ENCODE data around the gene ANXA6.

- TF ChIP-seq ZNF133 (tag by site-specific recombination; IDR thresholded peaks at IDR 0.05) (no peak), CTCF (tag by site-specific recombination; IDR thresholded peaks at IDR 0.05) (no peak), ZNF660 (tag by site-specific recombination; IDR thresholded peaks at IDR 0.05) (no peak), ZNF561 (tag by site-specific recombination; IDR thresholded peaks at IDR 0.05; ENCODE audit: borderline replicate concordance) (no peak), PRDM10 (tag by site-specific recombination; IDR thresholded peaks at IDR 0.05) (no peak), YY1 (tag by site-specific recombination; IDR thresholded peaks at IDR 0.05) (no peak), BCL11A (tag by site-specific recombination; IDR thresholded peaks at IDR 0.05; ENCODE audit: low read depth) (no peak), ZNF645 (tag by site-specific recombination; IDR thresholded peaks at IDR 0.05) (no peak), HIC1 (tag by site-specific recombination; IDR thresholded peaks at IDR 0.05) (no peak), ZNF184 (tag by site-specific recombination; IDR thresholded peaks at IDR 0.05) (no peak), TCF7L2 (IDR thresholded peaks at IDR 0.05; ENCODE audit: borderline replicate concordance, low read depth, low read length) (no peak)
- TF ChIP-seq, protein P1, sequence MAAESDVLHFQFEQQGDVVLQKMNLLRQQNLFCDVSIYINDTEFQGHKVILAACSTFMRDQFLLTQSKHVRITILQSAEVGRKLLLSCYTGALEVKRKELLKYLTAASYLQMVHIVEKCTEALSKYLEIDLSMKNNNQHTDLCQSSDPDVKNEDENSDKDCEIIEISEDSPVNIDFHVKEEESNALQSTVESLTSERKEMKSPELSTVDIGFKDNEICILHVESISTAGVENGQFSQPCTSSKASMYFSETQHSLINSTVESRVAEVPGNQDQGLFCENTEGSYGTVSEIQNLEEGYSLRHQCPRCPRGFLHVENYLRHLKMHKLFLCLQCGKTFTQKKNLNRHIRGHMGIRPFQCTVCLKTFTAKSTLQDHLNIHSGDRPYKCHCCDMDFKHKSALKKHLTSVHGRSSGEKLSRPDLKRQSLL (tag by site-specific recombination; IDR thresholded peaks at IDR 0.05), result no peak
- TF ChIP-seq, protein P2, sequence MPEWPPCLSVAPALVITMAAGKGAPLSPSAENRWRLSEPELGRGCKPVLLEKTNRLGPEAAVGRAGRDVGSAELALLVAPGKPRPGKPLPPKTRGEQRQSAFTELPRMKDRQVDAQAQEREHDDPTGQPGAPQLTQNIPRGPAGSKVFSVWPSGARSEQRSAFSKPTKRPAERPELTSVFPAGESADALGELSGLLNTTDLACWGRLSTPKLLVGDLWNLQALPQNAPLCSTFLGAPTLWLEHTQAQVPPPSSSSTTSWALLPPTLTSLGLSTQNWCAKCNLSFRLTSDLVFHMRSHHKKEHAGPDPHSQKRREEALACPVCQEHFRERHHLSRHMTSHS (tag by site-specific recombination; IDR thresholded peaks at IDR 0.05), result no peak
These were observed 85.0 kb downstream of the ANXA6 start for GRCh38 chr5:151072630-151073025.

Data from HEK293 (cell line).